ENCODE results near the gene AP4B1.

GRCh38 chr1:113856401-113856790, 48.2 kb downstream of the AP4B1 start:
- TF ChIP-seq ZSCAN16 (tag by site-specific recombination; IDR thresholded peaks at IDR 0.05) (no peak), MEIS1 (CRISPR knock-in tag; IDR thresholded peaks at IDR 0.05; ENCODE audit: borderline replicate concordance) (no peak)
